Measurements from ENCODE around the gene GRIN3B. TPM values are rescaled to one million over a fixed set of nuclear protein-coding genes. Genes with fewer than 3 reads are reported as not detected.

The GRIN3B gene
- total and polyA plus RNA-seq, 9 of the 15 experiments (the other 6 are each of a cell fraction or from before 2014, with no cell fraction given): 0.06 to 0.95 (median 0.19) TPM; not detected in 6

- peak; percentile 57; the same call in 1 of the 2 replicates for TF ChIP-seq SP1 (CRISPR knock-in tag; IDR thresholded peaks at IDR 0.05)
- peak; percentile 41 for TF ChIP-seq NEUROD1 (IDR thresholded peaks at IDR 0.05; ENCODE audit: borderline replicate concordance, low read depth, low read length, partially characterized antibody)
- TF ChIP-seq PCBP2 (IDR thresholded peaks at IDR 0.05; ENCODE audit: low read depth, low read length, poor library complexity, severe bottlenecking): no peak
- 0 out of 2 replicates have a peak, but pooled peaks have one; percentile 26 for TF ChIP-seq NCOA1 (IDR thresholded peaks at IDR 0.05; ENCODE audit: low read depth)
- 0 out of 2 replicates have a peak, but pooled peaks have one; percentile 41 for TF ChIP-seq ARID3B (CRISPR knock-in tag; IDR thresholded peaks at IDR 0.05; ENCODE audit: borderline replicate concordance)
- no peak for TF ChIP-seq HLTF (IDR thresholded peaks at IDR 0.05)
- TF ChIP-seq OTX1 (CRISPR knock-in tag; IDR thresholded peaks at IDR 0.05): no peak
- no peak for TF ChIP-seq SMAD2 (IDR thresholded peaks at IDR 0.05; ENCODE audit: low read depth, low read length)
- no peak for TF ChIP-seq BRD9 (IDR thresholded peaks at IDR 0.05; ENCODE audit: low read depth, partially characterized antibody)
- 0 out of 2 replicates have a peak, but pooled peaks have one; percentile 57 for TF ChIP-seq ZNF75A (CRISPR knock-in tag; IDR thresholded peaks at IDR 0.05)
- TF ChIP-seq, protein P1, sequence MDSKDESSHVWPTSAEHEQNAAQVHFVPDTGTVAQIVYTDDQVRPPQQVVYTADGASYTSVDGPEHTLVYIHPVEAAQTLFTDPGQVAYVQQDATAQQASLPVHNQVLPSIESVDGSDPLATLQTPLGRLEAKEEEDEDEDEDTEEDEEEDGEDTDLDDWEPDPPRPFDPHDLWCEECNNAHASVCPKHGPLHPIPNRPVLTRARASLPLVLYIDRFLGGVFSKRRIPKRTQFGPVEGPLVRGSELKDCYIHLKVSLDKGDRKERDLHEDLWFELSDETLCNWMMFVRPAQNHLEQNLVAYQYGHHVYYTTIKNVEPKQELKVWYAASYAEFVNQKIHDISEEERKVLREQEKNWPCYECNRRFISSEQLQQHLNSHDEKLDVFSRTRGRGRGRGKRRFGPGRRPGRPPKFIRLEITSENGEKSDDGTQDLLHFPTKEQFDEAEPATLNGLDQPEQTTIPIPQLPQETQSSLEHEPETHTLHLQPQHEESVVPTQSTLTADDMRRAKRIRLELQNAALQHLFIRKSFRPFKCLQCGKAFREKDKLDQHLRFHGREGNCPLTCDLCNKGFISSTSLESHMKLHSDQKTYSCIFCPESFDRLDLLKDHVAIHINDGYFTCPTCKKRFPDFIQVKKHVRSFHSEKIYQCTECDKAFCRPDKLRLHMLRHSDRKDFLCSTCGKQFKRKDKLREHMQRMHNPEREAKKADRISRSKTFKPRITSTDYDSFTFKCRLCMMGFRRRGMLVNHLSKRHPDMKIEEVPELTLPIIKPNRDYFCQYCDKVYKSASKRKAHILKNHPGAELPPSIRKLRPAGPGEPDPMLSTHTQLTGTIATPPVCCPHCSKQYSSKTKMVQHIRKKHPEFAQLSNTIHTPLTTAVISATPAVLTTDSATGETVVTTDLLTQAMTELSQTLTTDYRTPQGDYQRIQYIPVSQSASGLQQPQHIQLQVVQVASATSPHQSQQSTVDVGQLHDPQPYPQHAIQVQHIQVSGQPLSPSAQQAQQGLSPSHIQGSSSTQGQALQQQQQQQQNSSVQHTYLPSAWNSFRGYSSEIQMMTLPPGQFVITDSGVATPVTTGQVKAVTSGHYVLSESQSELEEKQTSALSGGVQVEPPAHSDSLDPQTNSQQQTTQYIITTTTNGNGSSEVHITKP (IDR thresholded peaks at IDR 0.05; ENCODE audit: partially characterized antibody): peak; percentile 20
- 0 out of 2 replicates have a peak, but pooled peaks have one; percentile 46 for TF ChIP-seq MYC (IDR thresholded peaks at IDR 0.05; ENCODE audit: low read depth, low read length)
- no peak for TF ChIP-seq MYC (CRISPR knock-in tag; IDR thresholded peaks at IDR 0.05; ENCODE audit: borderline replicate concordance, low read depth)
- TF ChIP-seq JUND (IDR thresholded peaks at IDR 0.05; ENCODE audit: borderline replicate concordance, low read depth, low read length): peak; percentile 98
- TF ChIP-seq JUND (tag; IDR thresholded peaks at IDR 0.05; ENCODE audit: borderline replicate concordance, low read depth, low read length): peak; percentile 95; the same call in 2 of the 3 replicates
- no peak for TF ChIP-seq ZNF584 (CRISPR knock-in tag; IDR thresholded peaks at IDR 0.05; ENCODE audit: low read depth)
- TF ChIP-seq USF1 (CRISPR knock-in tag; IDR thresholded peaks at IDR 0.05): no peak
- peak; percentile 85 for TF ChIP-seq CEBPB (tag; IDR thresholded peaks at IDR 0.05)
- TF ChIP-seq CREM (IDR thresholded peaks at IDR 0.05; ENCODE audit: low read depth): peak; percentile 92
- TF ChIP-seq MAFF (IDR thresholded peaks at IDR 0.05; ENCODE audit: low read length): no peak
Observed at GRCh38 chr19:958967-959855, 41.0 kb upstream of the GRIN3B start (continued).

Measured in K562 (cell line).